Measurements from ENCODE around the gene DSCAML1.

DSCAML1 gene

DNA sequence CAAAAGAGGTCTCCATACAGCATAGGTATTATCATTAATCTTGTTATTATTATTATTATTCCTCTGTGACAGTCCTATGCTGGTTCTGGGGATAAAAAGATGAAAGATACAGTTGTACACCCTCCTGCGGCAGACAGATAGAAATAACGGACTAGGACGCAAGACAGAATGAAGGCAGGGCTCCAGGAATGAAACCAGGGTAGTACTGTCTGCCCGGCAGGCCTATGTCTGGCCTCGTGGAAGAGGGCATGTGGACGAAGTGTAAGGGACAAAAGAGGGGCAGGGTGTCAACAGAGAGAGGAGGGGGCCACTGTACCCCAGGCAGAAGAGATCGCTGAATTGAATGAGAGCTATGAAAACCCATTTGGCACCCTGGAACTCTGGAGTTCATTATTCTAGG, 25.2 kb downstream of the DSCAML1 start:
- no peaks in the 10 kb centered on the region for H3K27me3 ChIP-seq (ENCODE audit: insufficient read depth, low read depth, severe bottlenecking)
- H3K9me3 ChIP-seq (ENCODE audit: severe bottlenecking), result no peaks in the 10 kb centered on the region
- no peak overlapping the region for H3K27ac ChIP-seq
- no peak overlapping the region for H3K4me3 ChIP-seq (ENCODE audit: low read depth, low read length)
- TF ChIP-seq CTCF (IDR thresholded peaks at IDR 0.05; ENCODE audit: low read depth, low read length), result no peak
- H3K36me3 ChIP-seq, result no peaks in the 10 kb centered on the region
- DNase-seq, result no peak

DNA sequence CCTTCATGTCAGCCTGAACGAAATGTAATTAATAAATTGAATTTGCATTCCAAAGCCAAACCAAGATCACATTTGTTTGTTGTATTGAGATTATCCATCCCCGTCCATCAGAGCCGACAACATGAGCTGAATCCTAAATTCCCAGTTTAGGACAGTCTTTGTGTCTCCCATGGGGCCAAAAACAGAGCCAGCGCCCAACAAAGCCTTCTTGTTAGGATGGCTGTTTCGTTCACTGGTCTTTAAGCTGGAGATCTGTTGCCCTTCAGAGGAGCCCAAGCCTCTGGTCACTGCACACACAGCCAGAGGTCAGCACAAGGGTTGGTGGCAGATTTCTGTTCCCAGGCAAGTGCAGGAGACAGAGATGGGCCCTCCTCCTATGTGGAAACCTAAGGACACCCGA, 25.8 kb downstream of the DSCAML1 start:
- Histone ChIP-seq H3K4me3 (ENCODE audit: low read depth, low read length) (no peak overlapping the region), H3K9me3 (ENCODE audit: severe bottlenecking) (no peaks in the 10 kb centered on the region), H3K36me3 (no peaks in the 10 kb centered on the region), H3K27ac (no peak overlapping the region), H3K27me3 (ENCODE audit: insufficient read depth, low read depth, severe bottlenecking) (no peaks in the 10 kb centered on the region)
- no peak for TF ChIP-seq CTCF (IDR thresholded peaks at IDR 0.05; ENCODE audit: low read depth, low read length)
- no peak for DNase-seq

DNA sequence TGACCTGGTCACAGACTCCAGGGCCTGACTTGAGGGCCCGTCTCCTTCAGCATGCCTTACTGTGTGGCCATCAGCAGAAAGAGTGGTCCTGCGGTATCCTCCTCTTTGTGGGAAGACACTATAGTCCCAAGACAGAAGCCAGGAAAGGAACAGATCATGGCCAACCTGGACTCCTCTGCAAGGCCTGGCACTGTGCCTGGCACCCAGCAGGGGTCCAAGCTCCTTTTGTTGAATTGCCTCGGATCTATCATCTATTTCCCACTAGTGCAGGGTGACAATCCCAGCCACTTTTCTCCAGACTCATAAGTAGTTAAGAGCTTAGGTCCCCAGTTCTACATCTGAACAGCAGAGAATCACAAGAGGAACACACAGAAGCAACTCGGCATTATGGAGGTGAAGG, 27.0 kb downstream of the DSCAML1 start:
- DNase-seq, result no peak
- no peaks in the 10 kb centered on the region for H3K36me3 ChIP-seq
- no peak overlapping the region for H3K27ac ChIP-seq
- no peak for TF ChIP-seq CTCF (IDR thresholded peaks at IDR 0.05; ENCODE audit: low read depth, low read length)
- no peaks in the 10 kb centered on the region for H3K9me3 ChIP-seq (ENCODE audit: severe bottlenecking)
- H3K27me3 ChIP-seq (ENCODE audit: insufficient read depth, low read depth, severe bottlenecking), result no peaks in the 10 kb centered on the region
- H3K4me3 ChIP-seq (ENCODE audit: low read depth, low read length), result no peak overlapping the region

DNA sequence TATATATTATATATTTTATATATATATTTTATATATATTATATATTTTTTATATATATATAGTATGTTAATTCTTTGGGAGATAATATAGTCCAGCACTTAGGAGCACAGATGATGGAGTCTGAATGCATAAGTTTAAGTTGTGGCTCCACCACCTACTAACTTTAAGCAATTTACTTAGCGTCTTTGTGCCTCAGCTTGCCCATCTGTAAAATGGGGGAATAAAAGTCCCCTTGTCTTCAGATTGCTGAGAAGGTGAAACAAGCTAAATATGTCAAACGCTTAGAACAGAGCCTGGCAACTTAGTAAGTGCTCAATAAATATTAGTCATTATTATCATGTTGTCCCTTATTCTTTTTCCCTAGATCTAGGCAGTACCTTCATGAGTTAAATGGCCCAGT, 27.5 kb downstream of the DSCAML1 start:
- no peak for DNase-seq
- TF ChIP-seq CTCF (IDR thresholded peaks at IDR 0.05; ENCODE audit: low read depth, low read length), result no peak
- Histone ChIP-seq H3K27ac (no peak overlapping the region), H3K4me3 (ENCODE audit: low read depth, low read length) (no peak overlapping the region), H3K27me3 (ENCODE audit: insufficient read depth, low read depth, severe bottlenecking) (no peaks in the 10 kb centered on the region), H3K36me3 (no peaks in the 10 kb centered on the region), H3K9me3 (ENCODE audit: severe bottlenecking) (no peaks in the 10 kb centered on the region)

DNA sequence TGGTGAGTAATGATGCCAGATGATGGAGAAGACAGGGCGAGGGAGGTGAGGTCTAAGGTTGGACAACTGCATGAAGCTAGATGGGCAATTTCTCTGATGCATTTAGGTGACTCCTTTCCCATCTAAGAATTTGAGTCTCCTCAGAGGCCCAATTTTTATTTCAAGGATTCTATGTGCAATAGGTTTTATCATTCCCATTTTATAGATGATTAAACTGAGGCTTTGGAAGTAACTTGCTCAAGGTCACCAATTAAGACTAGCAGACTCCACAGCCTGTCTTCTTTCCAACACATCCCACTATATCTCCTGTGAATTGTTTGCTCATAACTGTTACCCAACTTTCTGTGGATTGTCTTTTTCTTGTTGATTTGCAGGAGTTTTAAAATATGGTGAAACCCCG, 28.5 kb downstream of the DSCAML1 start:
- no peak overlapping the region for H3K4me3 ChIP-seq (ENCODE audit: low read depth, low read length)
- no peaks in the 10 kb centered on the region for H3K36me3 ChIP-seq
- no peak overlapping the region for H3K27ac ChIP-seq
- DNase-seq, result no peak
- H3K9me3 ChIP-seq (ENCODE audit: severe bottlenecking), result no peaks in the 10 kb centered on the region
- no peak for TF ChIP-seq CTCF (IDR thresholded peaks at IDR 0.05; ENCODE audit: low read depth, low read length)
- no peaks in the 10 kb centered on the region for H3K27me3 ChIP-seq (ENCODE audit: insufficient read depth, low read depth, severe bottlenecking)

GRCh38 chr11:117767071-117767470, 29.9 kb downstream of the DSCAML1 start:
- Histone ChIP-seq H3K36me3 (no peaks in the 10 kb centered on the region), H3K27me3 (ENCODE audit: insufficient read depth, low read depth, severe bottlenecking) (no peaks in the 10 kb centered on the region), H3K9me3 (ENCODE audit: severe bottlenecking) (no peaks in the 10 kb centered on the region), H3K4me3 (ENCODE audit: low read depth, low read length) (no peak overlapping the region), H3K27ac (no peak overlapping the region)
- TF ChIP-seq CTCF (IDR thresholded peaks at IDR 0.05; ENCODE audit: low read depth, low read length), result no peak
- DNase-seq, result no peak

Data from WERI-Rb-1 (cell line).